Gastroesophageal sphincter (tissue), 3 donors: ENCODE data around the gene REM1.
"Not testable (repeated sequence)": the region's sequence is repeated elsewhere in the genome, so short reads cannot be mapped to it uniquely, and the experiment has no call there.

Experiments
- CTCF ChIP-seq, 4 experiments: fragments of 200-600 bp in 2 of 4; fragments of 450-650 bp in 2 of 4; sonication (generic) in 1 of 4; IDR thresholded peaks; one replicate each; pipeline ENCODE4 v1.5.1; 2017 to 2019; ENCODE audit warnings: antibody characterized with exemption in 4 of 4, mild to moderate bottlenecking in 2 of 4, moderate library complexity in 2 of 4
- POLR2A ChIP-seq, 2 donors: fragments of 450-650 bp; IDR thresholded peaks; one replicate each; pipeline ENCODE4 v1.6.1; 2017; ENCODE audit warnings: antibody characterized with exemption in 2 of 2, mild to moderate bottlenecking in 2 of 2, moderate library complexity in 1 of 2
- POLR2AphosphoS5 ChIP-seq: sonication (generic); formaldehyde crosslinking; IDR thresholded peaks from one replicate; pipeline ENCODE4 v1.6.1; 2017; ENCODE audit warnings: antibody characterized with exemption

- TF ChIP-seq CTCF (IDR thresholded peaks at IDR 0.05); POLR2A (IDR thresholded peaks at IDR 0.05); POLR2AphosphoS5: not testable (repeated sequence)
Observed at GRCh38 chr20:31470946-31471345, 4.1 kb upstream of the REM1 start.
